IMR-90 (cell line): ENCODE results near the gene ZSWIM5. TPM values are rescaled to one million over a fixed set of nuclear protein-coding genes. Genes with fewer than 3 reads are reported as not detected.
"Not testable (repeated sequence)": the region's sequence is repeated elsewhere in the genome, so short reads cannot be mapped to it uniquely, and the experiment has no call there.

Experiments
- ATAC-seq: fragments of 200-7000 bp; cut with Tn5 transposase; 2 replicates; pipeline ENCODE4 v1.9.1; 2020; ENCODE audit warnings: low read depth, mild to moderate bottlenecking, moderate library complexity
- BruUV-seq: library from RNA; stranded (reverse); fragments of 400-500 nt; replicated peaks from 2 replicates; lab custom pipeline; 2021; lab: Mats Ljungman, UMichigan
- CTCF ChIA-PET: fragments of 300-600 bp; formaldehyde crosslinking; extraction: SDS; loops from one replicate; lab custom pipeline; 2021; ENCODE audit warnings: antibody characterized with exemption; lab: Yijun Ruan, JAX
- POLR2A ChIA-PET: fragments of 300-600 bp; sonication (Branson Sonifier 250); formaldehyde crosslinking; loops from one replicate; lab custom pipeline; 2022; ENCODE audit warnings: antibody characterized with exemption; ENCODE audit not compliant: unreplicated experiment; lab: Charles Lee
- DNase-seq: peaks from one replicate; pipeline ENCODE4 v3.0.0; 2013
- H2AFZ ChIP-seq: replicated peaks from 2 replicates; pipeline ENCODE3; 2013; ENCODE audit warnings: low read length, mild to moderate bottlenecking; ENCODE audit not compliant: poor library complexity
- H2AK5ac ChIP-seq: 2 replicates; pipeline ENCODE4 v1.6.1; 2013; ENCODE audit warnings: low read depth, low read length, inconsistent platforms
- H2AK9ac ChIP-seq: replicated peaks from 2 replicates; pipeline ENCODE3; 2013; ENCODE audit warnings: mild to moderate bottlenecking, low read depth, low read length, moderate library complexity; ENCODE audit not compliant: poor library complexity
- H2BK120ac ChIP-seq: 2 replicates; pipeline ENCODE4 v1.6.1; 2013; ENCODE audit warnings: low read depth, low read length, inconsistent platforms
- H2BK15ac ChIP-seq: 3 replicates; pipeline ENCODE4 v1.6.1; 2013; ENCODE audit warnings: low read depth, low read length, inconsistent platforms
- H2BK20ac ChIP-seq: 2 replicates; pipeline ENCODE4 v1.6.1; 2013; ENCODE audit warnings: low read depth, mild to moderate bottlenecking, inconsistent platforms, low read length, moderate library complexity
- H2BK5ac ChIP-seq: 2 replicates; pipeline ENCODE4 v1.6.1; 2013; ENCODE audit warnings: mild to moderate bottlenecking, low read depth, low read length, inconsistent platforms; ENCODE audit not compliant: poor library complexity, severe bottlenecking
- H3K14ac ChIP-seq: replicated peaks from 2 replicates; pipeline ENCODE4 v1.6.1; 2013; ENCODE audit warnings: low read depth, low read length, inconsistent platforms
- H3K18ac ChIP-seq: 2 replicates; pipeline ENCODE4 v1.6.1; 2013; ENCODE audit warnings: low read depth, low read length, control low read depth
- H3K23ac ChIP-seq: 2 replicates; pipeline ENCODE4 v1.6.1; 2013; ENCODE audit warnings: low read depth, low read length, inconsistent platforms
- H3K27ac ChIP-seq: 2 replicates; pipeline ENCODE4 v1.5.1; 2013; ENCODE audit warnings: mild to moderate bottlenecking, control low read depth, low read length; ENCODE audit not compliant: insufficient read depth
- H3K27me3 ChIP-seq: 2 replicates; pipeline ENCODE4 v1.6.1; 2013; ENCODE audit warnings: low read length; ENCODE audit not compliant: control insufficient read depth, insufficient read depth
- H3K36me3 ChIP-seq: 2 replicates; pipeline ENCODE4 v1.6.1; 2013; ENCODE audit warnings: low read length, mixed read lengths; ENCODE audit not compliant: control insufficient read depth, insufficient read depth
- H3K4ac ChIP-seq: 2 replicates; pipeline ENCODE4 v1.6.1; 2013; ENCODE audit warnings: low read depth, low read length, inconsistent platforms
- H3K4me1 ChIP-seq: 2 replicates; pipeline ENCODE4 v1.6.1; 2013; ENCODE audit warnings: low read length, mixed read lengths; ENCODE audit not compliant: control insufficient read depth, insufficient read depth
- H3K4me2 ChIP-seq: 2 replicates; pipeline ENCODE4 v1.6.1; 2013; ENCODE audit warnings: low read depth, mild to moderate bottlenecking, control low read depth, low read length, moderate library complexity
- H3K4me3 ChIP-seq: 2 replicates; pipeline ENCODE4 v1.5.1; 2013; ENCODE audit warnings: low read depth, mild to moderate bottlenecking, control low read depth, low read length, moderate library complexity; ENCODE audit not compliant: insufficient read depth
- H3K56ac ChIP-seq: 2 replicates; pipeline ENCODE4 v1.6.1; 2013; ENCODE audit warnings: low read length, inconsistent platforms; ENCODE audit not compliant: insufficient read depth; ENCODE audit errors: extremely low read depth
- H3K79me1 ChIP-seq, 2 experiments: 2 replicates each; pipeline ENCODE4 v1.6.1; 2013; ENCODE audit warnings: low read length in 2 of 2, inconsistent platforms in 1 of 2, low read depth in 1 of 2
- H3K9ac ChIP-seq: 2 replicates; pipeline ENCODE4 v1.6.1; 2013; ENCODE audit warnings: low read depth, low read length, control low read depth
- H3K9me1 ChIP-seq: 2 replicates; pipeline ENCODE4 v1.6.1; 2013; ENCODE audit warnings: low read length, inconsistent platforms; ENCODE audit not compliant: insufficient read depth
- H3K9me3 ChIP-seq: 2 replicates; pipeline ENCODE4 v1.6.1; 2013; ENCODE audit warnings: low read length; ENCODE audit not compliant: control insufficient read depth, insufficient read depth
- H4K20me1 ChIP-seq: 2 replicates; pipeline ENCODE4 v1.6.1; 2013; ENCODE audit warnings: low read length, inconsistent platforms; ENCODE audit not compliant: insufficient read depth
- H4K5ac ChIP-seq: 2 replicates; pipeline ENCODE4 v1.6.1; 2013; ENCODE audit warnings: mild to moderate bottlenecking, low read depth, low read length, control low read depth
- H4K8ac ChIP-seq, 2 experiments: 2 replicates each; pipeline ENCODE4 v1.6.1; 2013; ENCODE audit warnings: low read depth in 2 of 2, low read length in 2 of 2, control low read depth in 1 of 2, inconsistent platforms in 1 of 2
- H4K91ac ChIP-seq: 2 replicates; pipeline ENCODE4 v1.6.1; 2013; ENCODE audit warnings: low read depth, low read length, inconsistent platforms; ENCODE audit not compliant: insufficient read depth
- WGBS, 2 experiments: methylation state at CpG; one replicate each; pipeline versions ENCODE4 v1.1.5 to v1.1.7; 2013; ENCODE audit warnings: missing lambda C conversion rate in 2 of 2; ENCODE audit not compliant: insufficient read length in 1 of 2; ENCODE audit errors: extremely low coverage in 2 of 2; 5-methylcytosine and 5-hydroxymethylcytosine counted together
- dilution Hi-C: fragments of 300-500 bp; cut with HindIII; formaldehyde crosslinking; loops from one replicate; pipeline ENCODE4 v1.14.3; 2018; ENCODE audit warnings: low sequenced_read_pairs; ENCODE audit not compliant: unreplicated experiment
- in situ Hi-C: fragments of 300-500 bp; cut with MboI; formaldehyde crosslinking; loops from 3 replicates; pipeline ENCODE4 v1.14.3; 2019; ENCODE audit warnings: low sequenced_read_pairs, inconsistent platforms, mixed read lengths
- intact Hi-C: fragments of 100-400 bp; cut with micrococcal nuclease; formaldehyde crosslinking; loops from 2 replicates; pipeline ENCODE4 v1.10.0; 2022
- polyA plus RNA-seq, 3 experiments: library from polyadenylated mRNA; depleted of rRNA; stranded (reverse); fragments of >200 nt; gene quantifications; 2 replicates each; pipeline ENCODE4 v1.2.3, GENCODE V29; 2012; ENCODE audit warnings: low replicate concordance in 1 of 3
- total RNA-seq: library from RNA; depleted of rRNA; stranded (reverse); fragments of >200 nt; gene quantifications from 2 replicates; pipeline ENCODE4 v1.2.3, GENCODE V29; 2012

Gene ZSWIM5
- total and polyA plus RNA-seq, 2 of the 4 experiments (the other 2 are of a cell fraction) = under 0.01 to 0.03 TPM

DNA sequence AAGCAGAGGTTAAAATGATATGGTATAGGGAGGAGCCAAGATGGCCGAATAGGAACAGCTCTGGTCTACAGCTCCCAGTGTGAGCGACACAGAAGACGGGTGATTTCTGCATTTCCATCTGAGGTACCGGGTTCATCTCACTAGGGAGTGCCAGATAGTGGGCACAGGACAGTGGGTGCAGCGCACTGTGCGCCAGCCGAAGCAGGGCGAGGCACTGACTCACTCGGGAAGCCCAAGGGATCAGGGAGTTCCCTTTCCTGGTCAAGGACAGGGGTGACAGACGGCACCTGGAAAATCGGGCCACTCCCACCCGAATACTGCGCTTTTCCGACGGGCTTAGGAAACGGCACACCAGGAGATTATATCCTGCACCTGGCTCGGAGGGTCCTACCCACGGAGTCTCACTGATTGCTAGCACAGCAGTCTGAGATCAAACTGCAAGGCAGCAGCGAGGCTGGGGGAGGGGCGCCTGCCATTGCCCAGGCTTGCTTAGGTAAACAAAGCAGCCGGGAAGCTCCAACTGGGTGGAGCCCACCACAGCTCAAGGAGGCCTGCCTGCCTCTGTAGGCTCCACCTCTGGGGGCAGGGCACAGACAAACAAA lies 26.4 kb downstream of the ZSWIM5 start:
- 98% methylated on average over 6 of the region's 21 CpGs; no CpG with 5 or more reads in 1 of the 2 experiments for WGBS, 2 experiments
- H2AK9ac ChIP-seq, H3K36me3 ChIP-seq, H2BK5ac ChIP-seq, dilution Hi-C loops, H2BK120ac ChIP-seq, H2BK20ac ChIP-seq, H3K4me2 ChIP-seq, H4K91ac ChIP-seq, H4K5ac ChIP-seq, H3K4me1 ChIP-seq, H3K56ac ChIP-seq, H3K27ac ChIP-seq, ATAC-seq, intact Hi-C loops, H3K9ac ChIP-seq, H4K20me1 ChIP-seq, H3K27me3 ChIP-seq, H3K23ac ChIP-seq, DNase-seq, H3K79me1 ChIP-seq, H3K14ac ChIP-seq, H2BK15ac ChIP-seq, BruUV-seq, POLR2A ChIA-PET, H4K8ac ChIP-seq, H2AK5ac ChIP-seq, H3K4me3 ChIP-seq, in situ Hi-C loops, H2AFZ ChIP-seq, H3K18ac ChIP-seq, CTCF ChIA-PET, H3K9me3 ChIP-seq, H3K9me1 ChIP-seq, H3K4ac ChIP-seq: not testable (repeated sequence)
